ENCODE results near the gene ADAM17. TPM values are rescaled to one million over a fixed set of nuclear protein-coding genes. Genes with fewer than 3 reads are reported as not detected.
A peak's percentile ranks its signal among the peaks of the same experiment; 100 is the strongest.
"Not testable (repeated sequence)": the region's sequence is repeated elsewhere in the genome, so short reads cannot be mapped to it uniquely, and the experiment has no call there.

The ADAM17 gene
- total RNA-seq, 1 experiment from 2014 or later, result 50.0 TPM

GRCh38 chr2:9554921-9555296 is 721 bp downstream of the ADAM17 start:
- ATAC-seq, result peak; percentile 3
- CTCF ChIA-PET, result interaction anchor here (0.6 kb wide), 1 partner anchor 274 kb away, joined by 7 read pairs; no protein-coding TSS in a partner anchor

GRCh38 chr2:9552219-9553178 is 3.1 kb downstream of the ADAM17 start:
- peak overlapping the region in 1 of 2 experiments; percentile 21; a peak in 1 of 4 replicates for H3K4me3 ChIP-seq (ENCODE audit: low read depth in 2 of 2, low read length in 2 of 2)
- H3K4me1 ChIP-seq (ENCODE audit: control insufficient read depth, insufficient read depth, low read length), result peaks cover 31% of the 10 kb centered on the region
- no TSS peak for BruUV-seq (replicated peaks)

More at GRCh38 chr2:9554921-9555296, 721 bp downstream of the ADAM17 start:
- DNase-seq (ENCODE audit: low read depth, low spot score), result no peak
- Histone ChIP-seq H3K36me3 (ENCODE audit: control insufficient read depth, insufficient read depth, low read length) (peaks cover 4% of the 10 kb centered on the region; the same call in 1 of the 2 replicates), H3K4me3 (ENCODE audit: low read depth in 2 of 2, low read length in 2 of 2) (peak overlapping the region; percentile 92 to 94), H3K4me1 (ENCODE audit: control insufficient read depth, insufficient read depth, low read length) (peaks cover 41% of the 10 kb centered on the region), H3K9me3 (ENCODE audit: control insufficient read depth, insufficient read depth, low read depth, low read length) (no peaks in the 10 kb centered on the region), H3K27ac (ENCODE audit: low read length) (peak overlapping the region; percentile 84), H3K27me3 (ENCODE audit: control insufficient read depth, insufficient read depth, low read length) (no peaks in the 10 kb centered on the region)
- in situ Hi-C loops (cut with HindIII; ENCODE audit: low pct_unique_long_range_greater_than_20kb, low sequenced_read_pairs) (no loop called here), intact Hi-C loops (cut with micrococcal nuclease; ENCODE audit: unreplicated experiment) (loop anchor here (5.0 kb wide), 1 partner anchor 72 kb away; no protein-coding TSS in a partner anchor)
- TF ChIP-seq TCF7L2 (IDR thresholded peaks at IDR 0.05; ENCODE audit: low read depth, low read length), result 0 out of 2 replicates have a peak, but pooled peaks have one; percentile 1
- TF ChIP-seq, protein P1, sequence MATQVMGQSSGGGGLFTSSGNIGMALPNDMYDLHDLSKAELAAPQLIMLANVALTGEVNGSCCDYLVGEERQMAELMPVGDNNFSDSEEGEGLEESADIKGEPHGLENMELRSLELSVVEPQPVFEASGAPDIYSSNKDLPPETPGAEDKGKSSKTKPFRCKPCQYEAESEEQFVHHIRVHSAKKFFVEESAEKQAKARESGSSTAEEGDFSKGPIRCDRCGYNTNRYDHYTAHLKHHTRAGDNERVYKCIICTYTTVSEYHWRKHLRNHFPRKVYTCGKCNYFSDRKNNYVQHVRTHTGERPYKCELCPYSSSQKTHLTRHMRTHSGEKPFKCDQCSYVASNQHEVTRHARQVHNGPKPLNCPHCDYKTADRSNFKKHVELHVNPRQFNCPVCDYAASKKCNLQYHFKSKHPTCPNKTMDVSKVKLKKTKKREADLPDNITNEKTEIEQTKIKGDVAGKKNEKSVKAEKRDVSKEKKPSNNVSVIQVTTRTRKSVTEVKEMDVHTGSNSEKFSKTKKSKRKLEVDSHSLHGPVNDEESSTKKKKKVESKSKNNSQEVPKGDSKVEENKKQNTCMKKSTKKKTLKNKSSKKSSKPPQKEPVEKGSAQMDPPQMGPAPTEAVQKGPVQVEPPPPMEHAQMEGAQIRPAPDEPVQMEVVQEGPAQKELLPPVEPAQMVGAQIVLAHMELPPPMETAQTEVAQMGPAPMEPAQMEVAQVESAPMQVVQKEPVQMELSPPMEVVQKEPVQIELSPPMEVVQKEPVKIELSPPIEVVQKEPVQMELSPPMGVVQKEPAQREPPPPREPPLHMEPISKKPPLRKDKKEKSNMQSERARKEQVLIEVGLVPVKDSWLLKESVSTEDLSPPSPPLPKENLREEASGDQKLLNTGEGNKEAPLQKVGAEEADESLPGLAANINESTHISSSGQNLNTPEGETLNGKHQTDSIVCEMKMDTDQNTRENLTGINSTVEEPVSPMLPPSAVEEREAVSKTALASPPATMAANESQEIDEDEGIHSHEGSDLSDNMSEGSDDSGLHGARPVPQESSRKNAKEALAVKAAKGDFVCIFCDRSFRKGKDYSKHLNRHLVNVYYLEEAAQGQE (IDR thresholded peaks at IDR 0.05; ENCODE audit: insufficient read depth in 1 of 2, low read depth in 2 of 2, low read length in 1 of 2), result no peak
- POLR2A ChIA-PET, result no interaction called here
- BruUV-seq (replicated peaks), result no TSS peak

GRCh38 chr2:9550859-9551391 is 4.7 kb downstream of the ADAM17 start:
- DNase-seq (ENCODE audit: low read depth, low spot score); in situ Hi-C loops (cut with HindIII; ENCODE audit: low pct_unique_long_range_greater_than_20kb, low sequenced_read_pairs); H3K27me3 ChIP-seq (ENCODE audit: control insufficient read depth, insufficient read depth, low read length); ATAC-seq; H3K36me3 ChIP-seq (ENCODE audit: control insufficient read depth, insufficient read depth, low read length); H3K9me3 ChIP-seq (ENCODE audit: control insufficient read depth, insufficient read depth, low read depth, low read length); H3K4me3 ChIP-seq (ENCODE audit: low read depth in 2 of 2, low read length in 2 of 2); H3K27ac ChIP-seq (ENCODE audit: low read length); BruUV-seq (replicated peaks): not testable (repeated sequence)
- intact Hi-C loops (cut with micrococcal nuclease; ENCODE audit: unreplicated experiment), result loop anchor here (1.0 kb wide), 1 partner anchor 28 kb away; no protein-coding TSS in a partner anchor
- ChIA-PET POLR2A (interaction anchor here (0.7 kb wide), 1 partner anchor 45 kb away, joined by 18 read pairs; no protein-coding TSS in a partner anchor), CTCF (interaction anchor here (0.6 kb wide), 1 partner anchor 8 kb away, joined by 4 read pairs; no protein-coding TSS in a partner anchor)
- peaks cover 27% of the 10 kb centered on the region for H3K4me1 ChIP-seq (ENCODE audit: control insufficient read depth, insufficient read depth, low read length)

More at GRCh38 chr2:9552219-9553178, 3.1 kb downstream of the ADAM17 start:
- Histone ChIP-seq H3K36me3 (ENCODE audit: control insufficient read depth, insufficient read depth, low read length) (peaks cover 4% of the 10 kb centered on the region; the same call in 1 of the 2 replicates), H3K27me3 (ENCODE audit: control insufficient read depth, insufficient read depth, low read length) (no peaks in the 10 kb centered on the region), H3K27ac (ENCODE audit: low read length) (peak overlapping the region; percentile 78), H3K9me3 (ENCODE audit: control insufficient read depth, insufficient read depth, low read depth, low read length) (no peaks in the 10 kb centered on the region)
- no peak for TF ChIP-seq SIN3A (IDR thresholded peaks at IDR 0.05; ENCODE audit: borderline replicate concordance, insufficient read depth, low read depth, low read length)
- TF ChIP-seq, protein P1 (IDR thresholded peaks at IDR 0.05; ENCODE audit: insufficient read depth in 1 of 2, low read depth in 2 of 2, low read length in 1 of 2), result no peak
- no peak for TF ChIP-seq POLR2AphosphoS5 (IDR thresholded peaks at IDR 0.05; ENCODE audit: low read depth, low read length)
- no peak for TF ChIP-seq TCF7L2 (IDR thresholded peaks at IDR 0.05; ENCODE audit: low read depth, low read length)
- ChIA-PET CTCF (no interaction called here), POLR2A (no interaction called here)
- intact Hi-C loops (cut with micrococcal nuclease; ENCODE audit: unreplicated experiment) (no loop called here), in situ Hi-C loops (cut with HindIII; ENCODE audit: low pct_unique_long_range_greater_than_20kb, low sequenced_read_pairs) (no loop called here)
- no peak for ATAC-seq
- DNase-seq (ENCODE audit: low read depth, low spot score), result no peak

Measured in Panc1 (cell line).